ENCODE data around the gene RDX. TPM values are rescaled to one million over a fixed set of nuclear protein-coding genes. Genes with fewer than 3 reads are reported as not detected.

The RDX gene
- total RNA-seq, 1 donor from 2014 or later = 105 TPM

GRCh38 chr11:110301577-110301976 is 5.2 kb upstream of the RDX start:
- no peak for DNase-seq (ENCODE audit: low spot score in 2 of 2)
- Histone ChIP-seq H3K4me3 (no peak overlapping the region), H3K27me3 (no peaks in the 10 kb centered on the region), H3K36me3 (no peaks in the 10 kb centered on the region), H3K4me1 (no peaks in the 10 kb centered on the region), H3K27ac (no peak overlapping the region), H3K9me3 (no peaks in the 10 kb centered on the region)
- no peak for TF ChIP-seq CTCF (IDR thresholded peaks at IDR 0.05)
- intact Hi-C loops (cut with DNase I) = no loop called here

- no peak for DNase-seq (ENCODE audit: low spot score in 2 of 2)
- H3K36me3 ChIP-seq = no peaks in the 10 kb centered on the region
- TF ChIP-seq CTCF (IDR thresholded peaks at IDR 0.05) = no peak
- no peaks in the 10 kb centered on the region for H3K27me3 ChIP-seq
- H3K27ac ChIP-seq = no peak overlapping the region
- intact Hi-C loops (cut with DNase I) = no loop called here
- no peak overlapping the region for H3K4me3 ChIP-seq
- H3K9me3 ChIP-seq = no peaks in the 10 kb centered on the region
- no peaks in the 10 kb centered on the region for H3K4me1 ChIP-seq
These were observed 4.6 kb upstream of the RDX start for GRCh38 chr11:110301032-110301431.

- Histone ChIP-seq H3K36me3 (no peaks in the 10 kb centered on the region), H3K27me3 (no peaks in the 10 kb centered on the region), H3K27ac (no peak overlapping the region), H3K4me3 (no peak overlapping the region), H3K4me1 (peaks cover 2 to 5% of the 10 kb centered on the region in 2 donors), H3K9me3 (no peaks in the 10 kb centered on the region)
- no peak for DNase-seq (ENCODE audit: low spot score in 2 of 2)
- no peak for TF ChIP-seq CTCF (IDR thresholded peaks at IDR 0.05)
- intact Hi-C loops (cut with DNase I) = loop anchor here (5.0 to 10.0 kb wide), 5 partner anchors 78 to 416 kb away; partner anchors contain the start of genes ARHGAP20 and ZC3H12C
These were observed 2.8 kb upstream of the RDX start for GRCh38 chr11:110299006-110299785.

- Histone ChIP-seq H3K36me3 (no peaks in the 10 kb centered on the region), H3K9me3 (no peaks in the 10 kb centered on the region), H3K4me3 (no peak overlapping the region), H3K27ac (no peak overlapping the region), H3K27me3 (no peaks in the 10 kb centered on the region), H3K4me1 (peaks cover 5 to 12% of the 10 kb centered on the region in 2 donors)
- no peak for TF ChIP-seq CTCF (IDR thresholded peaks at IDR 0.05)
- DNase-seq (ENCODE audit: low spot score in 2 of 2) = no peak
- intact Hi-C loops (cut with DNase I) = loop anchor here (5.0 to 10.0 kb wide), 5 partner anchors 79 to 416 kb away; partner anchors contain the start of genes ARHGAP20 and ZC3H12C
These were observed 1.9 kb upstream of the RDX start for GRCh38 chr11:110298301-110298765.

- H3K4me1 ChIP-seq = peaks cover 5 to 12% of the 10 kb centered on the region in 2 donors
- no peak for DNase-seq (ENCODE audit: low spot score in 2 of 2)
- intact Hi-C loops (cut with DNase I) = loop anchor here (5.0 to 10.0 kb wide), 5 partner anchors 79 to 417 kb away; partner anchors contain the start of genes ARHGAP20 and ZC3H12C
- no peaks in the 10 kb centered on the region for H3K36me3 ChIP-seq
- no peaks in the 10 kb centered on the region for H3K27me3 ChIP-seq
- no peaks in the 10 kb centered on the region for H3K9me3 ChIP-seq
- H3K4me3 ChIP-seq = no peak overlapping the region
- no peak for TF ChIP-seq CTCF (IDR thresholded peaks at IDR 0.05)
- no peak overlapping the region for H3K27ac ChIP-seq
These were observed 1.4 kb upstream of the RDX start for GRCh38 chr11:110297726-110298300.
